ENCODE measurements around the gene MYO3B.

DNA sequence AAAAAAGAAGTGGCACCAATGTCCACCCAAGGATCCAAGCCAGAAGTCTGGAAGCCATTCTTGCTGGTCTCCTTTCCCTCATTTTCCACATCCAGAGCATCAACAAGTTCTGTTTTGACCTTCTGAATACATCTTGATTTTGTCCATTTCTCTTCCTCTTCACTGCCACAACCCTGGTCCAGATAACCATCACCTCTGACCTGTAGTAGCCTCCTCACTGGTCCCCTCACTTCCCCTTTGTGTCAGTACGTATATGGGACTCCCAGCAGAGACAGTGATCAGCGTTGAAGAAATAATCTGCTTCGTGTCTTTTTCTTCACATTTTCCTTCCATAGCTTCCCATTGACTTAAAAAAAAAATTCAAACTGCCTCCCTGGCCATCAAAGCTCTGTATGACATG, 427.9 kb downstream of the MYO3B start:
- TF ChIP-seq, protein P1, sequence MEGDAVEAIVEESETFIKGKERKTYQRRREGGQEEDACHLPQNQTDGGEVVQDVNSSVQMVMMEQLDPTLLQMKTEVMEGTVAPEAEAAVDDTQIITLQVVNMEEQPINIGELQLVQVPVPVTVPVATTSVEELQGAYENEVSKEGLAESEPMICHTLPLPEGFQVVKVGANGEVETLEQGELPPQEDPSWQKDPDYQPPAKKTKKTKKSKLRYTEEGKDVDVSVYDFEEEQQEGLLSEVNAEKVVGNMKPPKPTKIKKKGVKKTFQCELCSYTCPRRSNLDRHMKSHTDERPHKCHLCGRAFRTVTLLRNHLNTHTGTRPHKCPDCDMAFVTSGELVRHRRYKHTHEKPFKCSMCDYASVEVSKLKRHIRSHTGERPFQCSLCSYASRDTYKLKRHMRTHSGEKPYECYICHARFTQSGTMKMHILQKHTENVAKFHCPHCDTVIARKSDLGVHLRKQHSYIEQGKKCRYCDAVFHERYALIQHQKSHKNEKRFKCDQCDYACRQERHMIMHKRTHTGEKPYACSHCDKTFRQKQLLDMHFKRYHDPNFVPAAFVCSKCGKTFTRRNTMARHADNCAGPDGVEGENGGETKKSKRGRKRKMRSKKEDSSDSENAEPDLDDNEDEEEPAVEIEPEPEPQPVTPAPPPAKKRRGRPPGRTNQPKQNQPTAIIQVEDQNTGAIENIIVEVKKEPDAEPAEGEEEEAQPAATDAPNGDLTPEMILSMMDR (IDR thresholded peaks at IDR 0.05), result no peak
- no peak for TF ChIP-seq ZFX (IDR thresholded peaks at IDR 0.05; ENCODE audit: borderline replicate concordance)
